MG63 (cell line): ENCODE results near the gene BHLHE23. TPM values are rescaled to one million over a fixed set of nuclear protein-coding genes. Genes with fewer than 3 reads are reported as not detected.

Source experiments
- DNase-seq: peaks from one replicate; pipeline ENCODE4 v3.0.0-alpha.2; 2020
- H3K27me3 ChIP-seq: fragments of 250-450 bp; sonication (Bioruptor Pico); 2 replicates; pipeline ENCODE4 v1.5.1; 2020; ENCODE audit warnings: mild to moderate bottlenecking, moderate library complexity
- H3K36me3 ChIP-seq: fragments of 250-450 bp; sonication (Bioruptor Pico); 2 replicates; pipeline ENCODE4 v1.5.1; 2020; ENCODE audit warnings: mild to moderate bottlenecking, moderate library complexity
- H3K4me3 ChIP-seq: fragments of 250-450 bp; sonication (Bioruptor Pico); 2 replicates; pipeline ENCODE4 v1.5.1; 2020; ENCODE audit warnings: mild to moderate bottlenecking, moderate library complexity
- H3K9me3 ChIP-seq: fragments of 250-450 bp; sonication (Bioruptor Pico); 2 replicates; pipeline ENCODE4 v1.5.1; 2020; ENCODE audit warnings: mild to moderate bottlenecking, moderate library complexity
- total RNA-seq: library from RNA; depleted of rRNA; stranded (reverse); fragments of >200 nt; shearing (Covaris generic); gene quantifications from 2 replicates; pipeline ENCODE4 v1.2.3, GENCODE V29; 2014; ENCODE audit warnings: low replicate concordance; rRNA removed

BHLHE23 gene
- total RNA-seq, 1 experiment from 2014 or later = not detected

- Histone ChIP-seq H3K36me3 (no peaks in the 10 kb centered on the region), H3K9me3 (no peaks in the 10 kb centered on the region), H3K27me3 (no peaks in the 10 kb centered on the region), H3K4me3 (no peak overlapping the region)
- DNase-seq = no peak
Observed at GRCh38 chr20:62956387-62957135, 50.2 kb downstream of the BHLHE23 start.

Other genes with a start within 250 kb of the BHLHE23 start
- 52.1 and 63.5 TPM in 2 replicates for gene MRGBP, start 210.5 kb downstream of the BHLHE23 start, total RNA-seq
- 67.7 and 72.3 TPM in 2 replicates for gene OGFR, start 202.1 kb downstream of the BHLHE23 start, total RNA-seq
- 2.8 TPM in 1 of 2 replicates, not detected in the other for gene COL9A3, start 189.9 kb downstream of the BHLHE23 start, total RNA-seq
- 16.0 and 25.4 TPM in 2 replicates for gene TCFL5, start 145.1 kb downstream of the BHLHE23 start, total RNA-seq
- gene DIDO1, start 80.5 kb downstream of the BHLHE23 start, total RNA-seq = 20.0 and 21.2 TPM in 2 replicates
- gene GID8, start 68.8 kb downstream of the BHLHE23 start, total RNA-seq = 36.6 and 42.1 TPM in 2 replicates
- gene SLC17A9, start 54.3 kb downstream of the BHLHE23 start, total RNA-seq = not detected in 2 replicates
- 17.0 and 19.8 TPM in 2 replicates for gene YTHDF1, start 209.2 kb upstream of the BHLHE23 start, total RNA-seq
- gene BIRC7, start 228.9 kb upstream of the BHLHE23 start, total RNA-seq = not detected in 2 replicates
- not detected in 2 replicates for gene NKAIN4, start 247.5 kb upstream of the BHLHE23 start, total RNA-seq